Nephron (organoid): ENCODE results near the gene TRAPPC3.
A peak's percentile ranks its signal among the peaks of the same experiment; 100 is the strongest.

Experiments used
- H3K27ac Mint-ChIP-seq, 3 experiments: 2 replicates each; pipeline ENCODE4 v1.8.0; 2020; ENCODE audit warnings: mixed read lengths in 3 of 3, mild to moderate bottlenecking in 2 of 3, moderate library complexity in 1 of 3
- H3K27me3 Mint-ChIP-seq: 2 replicates; pipeline ENCODE4 v1.8.0; 2021; ENCODE audit warnings: low read depth, mild to moderate bottlenecking, moderate library complexity, mixed read lengths
- H3K36me3 Mint-ChIP-seq: 2 replicates; pipeline ENCODE4 v1.8.0; 2020; ENCODE audit warnings: low read depth, mixed read lengths
- H3K4me1 Mint-ChIP-seq: 2 replicates; pipeline ENCODE4 v1.8.0; 2020; ENCODE audit warnings: mixed read lengths
- H3K4me3 Mint-ChIP-seq, 3 experiments: 2 replicates each; pipeline ENCODE4 v1.8.0; 2020; ENCODE audit warnings: mild to moderate bottlenecking in 3 of 3, mixed read lengths in 3 of 3, moderate library complexity in 2 of 3
- H3K9me3 Mint-ChIP-seq: 2 replicates; pipeline ENCODE4 v1.8.0; 2020; ENCODE audit warnings: mixed read lengths
- TF ChIP-seq, protein P1 (sequence below), 3 experiments: fragments of 200-600 bp; sonication (generic); IDR thresholded peaks; one replicate each; pipeline ENCODE4 v1.5.0; 2021; ENCODE audit warnings: antibody characterized with exemption in 3 of 3; ENCODE audit not compliant: unreplicated experiment in 3 of 3

The TRAPPC3 gene

DNA sequence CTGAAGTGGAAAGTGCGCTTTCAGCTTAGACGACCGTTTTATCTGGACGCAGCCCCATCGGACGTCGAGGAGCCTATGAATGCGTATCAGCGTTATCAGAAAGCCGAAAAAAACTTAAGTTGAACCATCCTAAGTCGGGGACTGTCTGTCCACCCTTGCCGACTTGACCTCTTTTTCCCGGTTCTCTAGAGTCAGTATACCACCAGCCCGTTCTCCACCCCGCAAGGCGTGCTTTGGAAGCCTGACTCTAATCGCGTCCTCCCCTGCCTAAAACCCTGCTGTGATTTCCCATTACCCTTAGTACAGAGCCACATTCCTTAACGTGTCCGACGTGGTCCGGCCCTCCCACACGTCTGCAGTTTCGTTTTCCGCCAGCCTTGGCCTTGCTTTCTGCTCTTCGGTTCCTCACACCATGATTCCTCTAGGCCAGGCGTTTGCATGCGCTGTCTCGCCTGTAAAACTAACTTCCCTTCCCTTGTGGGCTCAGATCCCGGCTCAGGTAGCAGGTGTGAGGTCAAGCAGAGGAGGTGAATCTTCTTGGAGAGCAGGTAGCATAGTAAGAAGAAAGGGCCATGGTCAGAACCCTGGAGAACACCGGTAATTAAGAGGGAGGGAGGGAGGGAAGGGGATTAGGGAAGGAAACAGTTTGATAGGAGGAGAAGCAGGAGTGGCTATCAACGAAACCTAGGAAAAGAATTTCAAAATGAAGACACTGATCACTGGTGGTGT lies 59.7 kb downstream of the TRAPPC3 start:
- Mint-ChIP-seq H3K27ac (peak overlapping the region; percentile 91 to 98 (median 98)), H3K36me3 (peaks cover 27% of the 10 kb centered on the region), H3K27me3 (no peaks in the 10 kb centered on the region), H3K9me3 (no peaks in the 10 kb centered on the region), H3K4me3 (peak overlapping the region; percentile 95 to 99 (median 95)), H3K4me1 (peaks cover 11% of the 10 kb centered on the region)
- TF ChIP-seq, protein P1, sequence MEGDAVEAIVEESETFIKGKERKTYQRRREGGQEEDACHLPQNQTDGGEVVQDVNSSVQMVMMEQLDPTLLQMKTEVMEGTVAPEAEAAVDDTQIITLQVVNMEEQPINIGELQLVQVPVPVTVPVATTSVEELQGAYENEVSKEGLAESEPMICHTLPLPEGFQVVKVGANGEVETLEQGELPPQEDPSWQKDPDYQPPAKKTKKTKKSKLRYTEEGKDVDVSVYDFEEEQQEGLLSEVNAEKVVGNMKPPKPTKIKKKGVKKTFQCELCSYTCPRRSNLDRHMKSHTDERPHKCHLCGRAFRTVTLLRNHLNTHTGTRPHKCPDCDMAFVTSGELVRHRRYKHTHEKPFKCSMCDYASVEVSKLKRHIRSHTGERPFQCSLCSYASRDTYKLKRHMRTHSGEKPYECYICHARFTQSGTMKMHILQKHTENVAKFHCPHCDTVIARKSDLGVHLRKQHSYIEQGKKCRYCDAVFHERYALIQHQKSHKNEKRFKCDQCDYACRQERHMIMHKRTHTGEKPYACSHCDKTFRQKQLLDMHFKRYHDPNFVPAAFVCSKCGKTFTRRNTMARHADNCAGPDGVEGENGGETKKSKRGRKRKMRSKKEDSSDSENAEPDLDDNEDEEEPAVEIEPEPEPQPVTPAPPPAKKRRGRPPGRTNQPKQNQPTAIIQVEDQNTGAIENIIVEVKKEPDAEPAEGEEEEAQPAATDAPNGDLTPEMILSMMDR (IDR thresholded peaks at IDR 0.05; ENCODE audit: unreplicated experiment in 3 of 3) = no peak

DNA sequence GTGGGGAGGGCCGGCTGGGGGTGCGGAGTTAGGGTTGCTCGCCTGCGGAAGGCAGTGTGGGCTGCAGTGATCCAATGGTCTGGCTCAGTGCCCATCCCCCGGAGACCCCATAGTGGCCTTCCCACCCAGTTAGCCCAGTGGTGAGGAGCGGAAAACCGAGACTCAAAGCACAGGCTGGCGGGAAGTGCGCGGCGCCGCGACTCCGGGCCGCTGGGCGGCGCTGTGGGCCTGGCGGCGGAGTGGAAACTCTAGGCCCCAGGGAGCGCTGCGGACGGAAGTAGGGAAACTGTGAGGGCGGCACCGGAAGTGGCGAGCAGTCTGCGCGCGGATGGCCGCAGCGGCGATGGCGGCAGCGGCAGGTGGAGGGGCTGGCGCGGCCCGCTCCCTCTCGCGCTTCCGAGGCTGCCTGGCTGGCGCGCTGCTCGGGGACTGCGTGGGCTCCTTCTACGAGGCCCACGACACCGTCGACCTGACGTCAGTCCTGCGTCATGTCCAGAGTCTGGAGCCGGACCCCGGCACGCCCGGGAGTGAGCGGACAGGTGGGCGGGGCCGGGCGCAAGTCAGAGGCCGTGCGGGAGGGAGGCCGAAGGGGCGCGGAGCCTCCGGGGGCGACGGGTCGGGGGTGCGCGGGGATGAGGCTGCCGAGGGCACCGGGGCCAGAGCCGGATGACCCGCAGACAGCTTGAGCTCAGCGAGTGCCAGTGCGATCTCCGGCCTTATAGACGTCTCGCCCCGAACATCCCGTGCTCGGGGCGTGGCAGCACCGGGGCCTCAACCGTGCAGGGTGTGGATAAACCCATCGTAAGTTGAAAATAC lies 60.5 kb downstream of the TRAPPC3 start, which contains the start of gene ADPRS:
TSS of gene ADPRS (plus strand) at position 316 of the 816 bp plus-strand sequence. CDS start at position 329, 13 bp downstream.
- H3K4me3 Mint-ChIP-seq = peak within 1 kb of the TSS; percentile 95 to 99 (median 95)
- H3K9me3 Mint-ChIP-seq = no peaks in the 10 kb centered on the region
- peaks cover 11% of the 10 kb centered on the region for H3K4me1 Mint-ChIP-seq
- no peaks in the 10 kb centered on the region for H3K27me3 Mint-ChIP-seq
- peaks cover 23% of the 10 kb centered on the region for H3K36me3 Mint-ChIP-seq
- TF ChIP-seq, protein P1 (IDR thresholded peaks at IDR 0.05; ENCODE audit: unreplicated experiment in 3 of 3) = peak; percentile 99
- peak within 1 kb of the TSS; percentile 91 to 98 (median 98) for H3K27ac Mint-ChIP-seq

GRCh38 chr1:36088265-36088576 lies 61.1 kb downstream of the TRAPPC3 start:
- Mint-ChIP-seq H3K36me3 (peaks cover 19% of the 10 kb centered on the region), H3K4me1 (peaks cover 11% of the 10 kb centered on the region), H3K27me3 (no peaks in the 10 kb centered on the region), H3K4me3 (peak overlapping the region; percentile 95 to 99 (median 95)), H3K27ac (peak overlapping the region in 2 of 3 experiments; percentile 40 to 56), H3K9me3 (no peaks in the 10 kb centered on the region)
- TF ChIP-seq, protein P1 (IDR thresholded peaks at IDR 0.05; ENCODE audit: unreplicated experiment in 3 of 3) = no peak

DNA sequence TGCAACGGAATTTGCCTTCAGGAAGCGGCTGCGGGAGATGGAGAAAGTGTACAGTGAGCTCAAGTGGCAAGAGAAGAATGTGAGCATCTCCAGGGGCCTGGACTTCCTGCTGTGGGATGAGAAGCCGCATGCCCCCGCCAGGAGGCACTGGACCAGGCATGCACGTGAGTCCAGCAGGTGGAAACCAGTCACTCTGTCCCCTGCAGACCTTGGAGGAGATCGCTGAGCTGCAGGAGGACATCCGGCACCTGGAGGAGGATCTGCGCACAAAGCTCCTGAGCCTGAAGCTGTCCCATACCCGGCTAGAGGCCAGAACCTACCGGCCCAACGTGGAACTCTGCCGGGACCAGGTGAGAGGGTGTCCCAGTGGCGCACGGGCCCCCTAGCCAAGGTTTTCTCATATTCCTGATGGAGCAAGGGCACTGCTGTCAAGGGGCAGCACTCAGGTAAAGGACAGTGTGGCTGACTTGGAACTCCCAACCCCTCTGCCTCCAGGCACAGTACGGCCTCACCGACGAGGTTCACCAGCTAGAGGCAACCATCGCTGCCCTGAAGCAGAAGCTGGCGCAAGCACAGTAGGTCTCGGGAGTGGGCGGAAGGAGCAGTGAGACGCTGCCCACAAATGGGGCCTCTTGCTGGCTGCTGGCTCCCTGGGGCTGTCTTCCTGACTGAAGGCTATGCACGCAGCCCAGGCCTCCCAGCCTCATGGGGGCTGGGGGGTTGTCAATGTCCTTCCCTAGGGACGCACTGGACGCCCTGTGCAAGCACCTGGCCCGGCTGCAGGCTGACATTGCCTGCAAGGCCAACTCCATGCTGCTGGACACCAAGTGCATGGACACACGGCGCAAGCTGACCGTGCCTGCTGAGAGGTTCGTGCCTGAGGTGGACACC lies 61.8 kb downstream of the TRAPPC3 start:
- Mint-ChIP-seq H3K4me3 (peak overlapping the region; percentile 95 to 99 (median 95)), H3K9me3 (no peaks in the 10 kb centered on the region), H3K36me3 (peaks cover 12% of the 10 kb centered on the region), H3K27ac (peak overlapping the region in 2 of 3 experiments; percentile 1 to 16), H3K27me3 (no peaks in the 10 kb centered on the region), H3K4me1 (peaks cover 11% of the 10 kb centered on the region)
- TF ChIP-seq, protein P1 (IDR thresholded peaks at IDR 0.05; ENCODE audit: unreplicated experiment in 3 of 3) = no peak
